DND-41 (cell line): Measurements from ENCODE around the gene KCNAB1.
A peak's percentile ranks its signal among the peaks of the same experiment; 100 is the strongest.

Experiments used
- ATAC-seq: fragments of 200-7000 bp; cut with Tn5 transposase; 3 replicates; pipeline ENCODE4 v1.9.1; 2021; ENCODE audit warnings: low read depth; ENCODE audit not compliant: insufficient read depth
- DNase-seq: peaks from one replicate; pipeline ENCODE4 v3.0.0-alpha.2; 2020
- H2AFZ ChIP-seq: 2 replicates; pipeline ENCODE4 v1.6.0; 2012; ENCODE audit warnings: low read depth, low read length
- H3K27ac ChIP-seq: 2 replicates; pipeline ENCODE4 v1.5.1; 2012; ENCODE audit warnings: low read length, inconsistent platforms
- H3K27me3 ChIP-seq: fragments of 200-600 bp; sonication (generic); 2 replicates; pipeline ENCODE4 v1.6.0; 2012; ENCODE audit warnings: low read length, mild to moderate bottlenecking, inconsistent platforms; ENCODE audit not compliant: insufficient read depth, poor library complexity
- H3K36me3 ChIP-seq: 2 replicates; pipeline ENCODE4 v1.5.1; 2012; ENCODE audit warnings: low read length, inconsistent platforms; ENCODE audit not compliant: insufficient read depth
- H3K4me1 ChIP-seq: 2 replicates; pipeline ENCODE4 v1.5.1; 2012; ENCODE audit warnings: mild to moderate bottlenecking, low read length; ENCODE audit not compliant: insufficient read depth
- H3K4me2 ChIP-seq: 2 replicates; pipeline ENCODE4 v1.6.0; 2012; ENCODE audit warnings: mild to moderate bottlenecking, moderate library complexity, low read length, inconsistent platforms; ENCODE audit not compliant: insufficient read depth
- H3K4me3 ChIP-seq, 2 experiments: fragments of 200-600 bp in 1 of 2; shearing (Covaris generic) in 1 of 2; 2 replicates each; pipeline ENCODE4 v1.5.1; 2012 to 2016; ENCODE audit warnings: inconsistent platforms in 2 of 2, low read length in 2 of 2, mild to moderate bottlenecking in 2 of 2, low read depth in 1 of 2, moderate library complexity in 1 of 2
- H3K79me2 ChIP-seq: 2 replicates; pipeline ENCODE4 v1.6.0; 2012; ENCODE audit warnings: low read length, inconsistent platforms; ENCODE audit not compliant: insufficient read depth
- H3K9ac ChIP-seq: 2 replicates; pipeline ENCODE4 v1.6.0; 2012; ENCODE audit warnings: low read depth, mild to moderate bottlenecking, inconsistent platforms, low read length, moderate library complexity
- H3K9me3 ChIP-seq: 2 replicates; pipeline ENCODE4 v1.5.1; 2012; ENCODE audit warnings: low read length, moderate library complexity, mild to moderate bottlenecking, inconsistent platforms; ENCODE audit not compliant: insufficient read depth, severe bottlenecking
- H4K20me1 ChIP-seq: 2 replicates; pipeline ENCODE4 v1.6.0; 2012; ENCODE audit warnings: low read length; ENCODE audit not compliant: insufficient read depth
- EZH2 ChIP-seq: IDR thresholded peaks from 3 replicates; pipeline ENCODE4 v1.6.1; 2012; ENCODE audit warnings: borderline replicate concordance, low read depth, mild to moderate bottlenecking, moderate library complexity, low read length, inconsistent platforms; ENCODE audit not compliant: severe bottlenecking
- TF ChIP-seq, protein P1 (sequence below): IDR thresholded peaks from 2 replicates; pipeline ENCODE4 v1.5.1; 2012; ENCODE audit warnings: borderline replicate concordance, low read length, moderate library complexity, mild to moderate bottlenecking; ENCODE audit not compliant: poor library complexity, severe bottlenecking; ENCODE audit errors: extremely low read depth

KCNAB1 gene

DNA sequence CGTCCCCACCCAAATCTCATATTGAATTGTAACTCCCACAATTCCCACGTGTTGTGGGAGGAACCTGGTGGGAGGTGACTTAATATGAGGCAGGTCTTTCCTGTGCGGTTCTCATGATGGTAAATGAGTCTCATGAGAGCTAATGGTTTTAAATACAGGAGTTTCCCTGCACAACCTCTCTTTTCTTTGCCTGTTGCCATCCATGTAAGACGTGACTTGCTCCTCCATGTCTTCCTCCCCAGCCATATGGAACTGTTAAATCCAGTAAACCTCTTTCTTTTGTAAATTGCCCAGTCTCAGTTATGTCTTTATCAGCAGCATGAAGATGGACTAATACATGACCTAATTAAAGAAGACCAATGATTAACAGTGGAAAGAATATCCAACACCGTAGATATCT is 377.9 kb downstream of the KCNAB1 start:
- DNase-seq, result no peak
- H3K27me3 ChIP-seq, result peaks cover 6% of the 10 kb centered on the region
- H3K79me2 ChIP-seq, result no peaks in the 10 kb centered on the region
- no peak for ATAC-seq
- no peaks in the 10 kb centered on the region for H3K9me3 ChIP-seq
- no peaks in the 10 kb centered on the region for H3K36me3 ChIP-seq
- no peak overlapping the region for H3K9ac ChIP-seq
- no peak overlapping the region for H3K4me2 ChIP-seq
- H3K27ac ChIP-seq, result no peak overlapping the region
- no peaks in the 10 kb centered on the region for H3K4me1 ChIP-seq
- no peak for TF ChIP-seq EZH2
- TF ChIP-seq, protein P1, sequence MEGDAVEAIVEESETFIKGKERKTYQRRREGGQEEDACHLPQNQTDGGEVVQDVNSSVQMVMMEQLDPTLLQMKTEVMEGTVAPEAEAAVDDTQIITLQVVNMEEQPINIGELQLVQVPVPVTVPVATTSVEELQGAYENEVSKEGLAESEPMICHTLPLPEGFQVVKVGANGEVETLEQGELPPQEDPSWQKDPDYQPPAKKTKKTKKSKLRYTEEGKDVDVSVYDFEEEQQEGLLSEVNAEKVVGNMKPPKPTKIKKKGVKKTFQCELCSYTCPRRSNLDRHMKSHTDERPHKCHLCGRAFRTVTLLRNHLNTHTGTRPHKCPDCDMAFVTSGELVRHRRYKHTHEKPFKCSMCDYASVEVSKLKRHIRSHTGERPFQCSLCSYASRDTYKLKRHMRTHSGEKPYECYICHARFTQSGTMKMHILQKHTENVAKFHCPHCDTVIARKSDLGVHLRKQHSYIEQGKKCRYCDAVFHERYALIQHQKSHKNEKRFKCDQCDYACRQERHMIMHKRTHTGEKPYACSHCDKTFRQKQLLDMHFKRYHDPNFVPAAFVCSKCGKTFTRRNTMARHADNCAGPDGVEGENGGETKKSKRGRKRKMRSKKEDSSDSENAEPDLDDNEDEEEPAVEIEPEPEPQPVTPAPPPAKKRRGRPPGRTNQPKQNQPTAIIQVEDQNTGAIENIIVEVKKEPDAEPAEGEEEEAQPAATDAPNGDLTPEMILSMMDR, result no peak
- H2AFZ ChIP-seq, result no peak overlapping the region
- H3K4me3 ChIP-seq, result no peak overlapping the region
- H4K20me1 ChIP-seq, result no peaks in the 10 kb centered on the region

DNA sequence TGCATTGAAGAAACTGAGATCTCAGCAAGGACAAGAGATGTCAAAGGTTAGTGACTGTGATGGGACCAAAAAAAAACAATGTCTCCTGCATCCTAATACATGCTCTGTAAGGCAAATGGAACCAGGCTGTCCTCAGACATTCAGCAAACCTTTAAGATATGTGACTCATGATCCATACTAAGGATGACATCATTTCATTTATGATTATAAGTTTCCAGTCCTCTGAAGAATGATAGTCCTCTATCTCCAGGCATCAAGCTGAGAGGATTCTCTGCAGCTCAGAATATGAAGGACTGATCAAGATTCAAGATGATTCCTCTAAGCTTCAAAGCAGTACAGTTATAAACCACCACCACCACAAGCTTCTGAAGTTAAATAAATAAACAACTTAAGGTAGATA is 386.9 kb downstream of the KCNAB1 start:
- Histone ChIP-seq H2AFZ (no peak overlapping the region), H3K36me3 (no peaks in the 10 kb centered on the region), H3K4me1 (no peaks in the 10 kb centered on the region), H3K9ac (no peak overlapping the region), H4K20me1 (no peaks in the 10 kb centered on the region), H3K4me3 (no peak overlapping the region), H3K27ac (no peak overlapping the region), H3K4me2 (no peak overlapping the region), H3K9me3 (no peaks in the 10 kb centered on the region), H3K27me3 (peaks cover 25% of the 10 kb centered on the region), H3K79me2 (no peaks in the 10 kb centered on the region)
- ATAC-seq (no peak), DNase-seq (no peak)
- TF ChIP-seq, protein P1, result no peak
- no peak for TF ChIP-seq EZH2

DNA sequence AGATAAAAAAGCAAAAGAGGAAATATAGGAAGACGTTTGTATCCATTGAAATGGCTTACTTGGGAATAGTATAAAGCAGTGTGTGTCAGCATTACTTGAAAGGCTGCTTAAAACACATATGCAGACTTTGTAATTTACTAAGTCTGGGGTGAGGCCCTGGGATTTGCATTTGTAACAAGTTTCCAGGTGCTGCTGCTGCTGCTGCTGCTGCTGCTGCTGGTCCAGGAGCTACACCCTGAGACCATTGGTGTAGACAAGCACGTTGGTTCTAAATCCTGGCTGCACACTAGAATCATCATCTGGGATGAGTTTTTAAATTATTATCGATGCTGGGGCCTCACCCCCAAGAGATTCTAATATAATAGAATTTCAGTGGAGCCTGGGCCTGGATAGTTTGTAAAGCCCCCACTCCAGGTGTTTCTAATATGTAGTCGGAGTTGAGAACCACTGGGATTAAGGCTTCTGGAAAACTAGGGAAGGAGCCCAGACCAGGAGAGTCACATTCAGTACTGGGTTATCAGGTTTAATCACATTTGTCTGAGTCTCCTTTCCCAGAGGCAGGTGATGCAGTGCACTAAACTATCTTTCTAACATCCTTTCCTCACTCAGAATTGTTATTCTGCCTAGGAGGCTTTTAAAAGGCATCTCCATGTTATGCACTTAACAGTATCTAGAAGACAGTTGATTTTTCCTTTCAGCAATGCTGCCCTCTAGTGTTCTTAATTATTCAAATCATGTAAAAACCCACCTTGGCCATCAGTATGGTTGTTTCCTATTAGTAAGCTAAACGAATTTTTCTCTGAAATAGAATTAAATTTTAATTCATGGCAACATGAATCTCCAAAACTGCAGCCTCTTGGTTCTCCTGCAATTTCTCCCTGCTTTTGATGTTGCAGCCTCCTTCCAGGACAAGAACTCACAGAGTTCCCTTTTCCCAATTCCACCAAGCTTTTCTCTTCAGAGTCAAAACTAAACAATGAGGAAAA is 389.1 kb downstream of the KCNAB1 start:
- DNase-seq (no peak), ATAC-seq (peak; percentile 92)
- Histone ChIP-seq H3K79me2 (no peaks in the 10 kb centered on the region), H3K9me3 (no peaks in the 10 kb centered on the region), H3K36me3 (no peaks in the 10 kb centered on the region), H4K20me1 (no peaks in the 10 kb centered on the region), H3K4me2 (no peak overlapping the region), H2AFZ (no peak overlapping the region), H3K27me3 (peaks cover 21% of the 10 kb centered on the region), H3K4me3 (no peak overlapping the region), H3K27ac (no peak overlapping the region), H3K9ac (no peak overlapping the region), H3K4me1 (no peaks in the 10 kb centered on the region)
- TF ChIP-seq, protein P1, result peak; percentile 69
- no peak for TF ChIP-seq EZH2
